ENCODE results near the gene TBC1D9B.

DNA sequence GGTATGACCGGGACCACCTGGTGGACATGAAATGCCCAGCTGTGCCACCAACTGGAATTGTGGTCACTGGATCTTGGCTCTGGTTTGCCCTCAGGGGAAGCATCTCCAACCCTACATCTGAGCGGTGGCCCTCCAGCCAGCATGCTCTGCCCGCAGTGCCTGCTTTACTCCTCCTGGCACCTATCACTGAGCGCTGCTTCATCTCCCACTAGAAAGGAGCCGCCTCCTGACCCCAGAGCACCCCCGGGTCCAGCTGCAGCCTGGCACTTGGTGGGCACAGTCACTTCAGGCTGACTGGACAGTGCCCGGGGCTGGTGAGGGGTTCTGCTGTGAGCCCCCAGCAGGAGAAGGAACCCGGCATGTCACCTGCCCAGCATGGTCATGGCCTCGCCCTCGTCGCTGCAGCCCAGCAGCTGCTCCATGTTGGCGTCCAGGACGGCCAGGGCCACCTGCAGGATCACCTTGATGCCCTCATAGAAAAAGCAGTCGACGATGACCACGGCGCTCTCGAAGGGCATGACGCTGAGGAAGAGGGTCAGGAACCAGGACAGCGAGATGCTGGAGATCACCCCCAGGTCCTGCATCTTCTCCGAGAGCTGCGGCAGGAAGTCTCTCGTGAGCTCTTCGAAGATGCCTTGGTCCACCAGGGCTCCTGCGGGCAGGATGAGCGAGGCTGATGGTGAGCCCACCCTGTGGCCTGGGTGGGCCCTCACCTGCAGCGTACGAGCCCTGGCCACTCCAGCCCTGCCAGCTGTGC is 33.0 kb downstream of the TBC1D9B start:
- TF ChIP-seq, protein P1, sequence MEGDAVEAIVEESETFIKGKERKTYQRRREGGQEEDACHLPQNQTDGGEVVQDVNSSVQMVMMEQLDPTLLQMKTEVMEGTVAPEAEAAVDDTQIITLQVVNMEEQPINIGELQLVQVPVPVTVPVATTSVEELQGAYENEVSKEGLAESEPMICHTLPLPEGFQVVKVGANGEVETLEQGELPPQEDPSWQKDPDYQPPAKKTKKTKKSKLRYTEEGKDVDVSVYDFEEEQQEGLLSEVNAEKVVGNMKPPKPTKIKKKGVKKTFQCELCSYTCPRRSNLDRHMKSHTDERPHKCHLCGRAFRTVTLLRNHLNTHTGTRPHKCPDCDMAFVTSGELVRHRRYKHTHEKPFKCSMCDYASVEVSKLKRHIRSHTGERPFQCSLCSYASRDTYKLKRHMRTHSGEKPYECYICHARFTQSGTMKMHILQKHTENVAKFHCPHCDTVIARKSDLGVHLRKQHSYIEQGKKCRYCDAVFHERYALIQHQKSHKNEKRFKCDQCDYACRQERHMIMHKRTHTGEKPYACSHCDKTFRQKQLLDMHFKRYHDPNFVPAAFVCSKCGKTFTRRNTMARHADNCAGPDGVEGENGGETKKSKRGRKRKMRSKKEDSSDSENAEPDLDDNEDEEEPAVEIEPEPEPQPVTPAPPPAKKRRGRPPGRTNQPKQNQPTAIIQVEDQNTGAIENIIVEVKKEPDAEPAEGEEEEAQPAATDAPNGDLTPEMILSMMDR (IDR thresholded peaks at IDR 0.05): no peak
- no peak for TF ChIP-seq POLR2A (IDR thresholded peaks at IDR 0.05)

All from thyroid gland (tissue), 4 donors.